Measurements from ENCODE around the gene CHID1. TPM values are rescaled to one million over a fixed set of nuclear protein-coding genes. Genes with fewer than 3 reads are reported as not detected.

Gene CHID1
- polyA plus RNA-seq, 1 experiment: 95.5 TPM

DNA sequence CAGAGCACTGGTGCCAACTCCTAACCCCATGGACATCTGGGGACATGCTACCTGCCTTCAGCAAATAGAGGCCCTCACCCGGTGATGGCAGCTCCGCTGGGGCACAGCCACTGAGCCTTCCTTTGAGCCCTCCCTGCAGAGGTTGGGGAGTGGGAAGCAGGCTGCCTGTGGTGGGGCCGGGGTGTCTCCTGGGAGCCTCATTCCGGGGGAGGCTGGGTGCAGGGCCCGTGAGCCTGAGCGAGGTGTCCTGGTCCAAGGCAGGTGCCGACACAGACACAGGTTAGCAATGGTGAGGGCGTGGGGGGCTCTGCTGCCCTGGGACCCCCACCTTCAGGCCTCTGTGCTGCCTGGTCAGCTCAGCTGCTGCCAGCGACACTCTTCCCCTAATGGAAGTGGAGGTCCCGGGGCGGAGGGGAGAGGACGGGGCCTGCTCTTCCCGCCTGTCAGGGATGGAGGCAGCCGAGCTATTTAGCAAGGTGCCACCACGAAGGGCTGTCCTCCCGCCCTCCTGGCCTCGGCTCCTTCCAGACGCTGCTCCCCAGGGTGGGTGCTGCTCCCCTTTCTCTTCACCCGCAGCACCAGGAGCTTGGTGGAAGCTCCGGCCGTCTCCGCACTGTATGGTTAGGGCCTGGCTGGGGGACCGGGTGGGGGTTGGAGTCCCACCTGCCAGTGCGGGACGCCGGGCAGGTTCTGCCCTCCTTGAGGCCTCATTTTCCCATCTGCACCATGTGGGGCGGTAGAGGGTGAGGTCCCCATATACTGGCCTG lies 56.7 kb downstream of the CHID1 start:
- H3K4me3 ChIP-seq (ENCODE audit: low read depth, low read length): no peak overlapping the region
- no peaks in the 10 kb centered on the region; the same call in 1 of the 2 replicates for H3K9me3 ChIP-seq (ENCODE audit: control insufficient read depth, insufficient read depth, low read length)
- no peak overlapping the region for H3K27ac ChIP-seq (ENCODE audit: low read depth, low read length)
- no peaks in the 10 kb centered on the region for H3K27me3 ChIP-seq (ENCODE audit: control insufficient read depth, insufficient read depth, low read length)
- CTCF ChIA-PET: no interaction called here
- TF ChIP-seq, protein P1, sequence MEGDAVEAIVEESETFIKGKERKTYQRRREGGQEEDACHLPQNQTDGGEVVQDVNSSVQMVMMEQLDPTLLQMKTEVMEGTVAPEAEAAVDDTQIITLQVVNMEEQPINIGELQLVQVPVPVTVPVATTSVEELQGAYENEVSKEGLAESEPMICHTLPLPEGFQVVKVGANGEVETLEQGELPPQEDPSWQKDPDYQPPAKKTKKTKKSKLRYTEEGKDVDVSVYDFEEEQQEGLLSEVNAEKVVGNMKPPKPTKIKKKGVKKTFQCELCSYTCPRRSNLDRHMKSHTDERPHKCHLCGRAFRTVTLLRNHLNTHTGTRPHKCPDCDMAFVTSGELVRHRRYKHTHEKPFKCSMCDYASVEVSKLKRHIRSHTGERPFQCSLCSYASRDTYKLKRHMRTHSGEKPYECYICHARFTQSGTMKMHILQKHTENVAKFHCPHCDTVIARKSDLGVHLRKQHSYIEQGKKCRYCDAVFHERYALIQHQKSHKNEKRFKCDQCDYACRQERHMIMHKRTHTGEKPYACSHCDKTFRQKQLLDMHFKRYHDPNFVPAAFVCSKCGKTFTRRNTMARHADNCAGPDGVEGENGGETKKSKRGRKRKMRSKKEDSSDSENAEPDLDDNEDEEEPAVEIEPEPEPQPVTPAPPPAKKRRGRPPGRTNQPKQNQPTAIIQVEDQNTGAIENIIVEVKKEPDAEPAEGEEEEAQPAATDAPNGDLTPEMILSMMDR (IDR thresholded peaks at IDR 0.05; ENCODE audit: low read depth, low read length): no peak
- DNase-seq (ENCODE audit: low read depth, low spot score): no peak
- POLR2A ChIA-PET: interaction anchor here (0.6 kb wide), 1 partner anchor 28 kb away, joined by 4 read pairs; no protein-coding TSS in a partner anchor

DNA sequence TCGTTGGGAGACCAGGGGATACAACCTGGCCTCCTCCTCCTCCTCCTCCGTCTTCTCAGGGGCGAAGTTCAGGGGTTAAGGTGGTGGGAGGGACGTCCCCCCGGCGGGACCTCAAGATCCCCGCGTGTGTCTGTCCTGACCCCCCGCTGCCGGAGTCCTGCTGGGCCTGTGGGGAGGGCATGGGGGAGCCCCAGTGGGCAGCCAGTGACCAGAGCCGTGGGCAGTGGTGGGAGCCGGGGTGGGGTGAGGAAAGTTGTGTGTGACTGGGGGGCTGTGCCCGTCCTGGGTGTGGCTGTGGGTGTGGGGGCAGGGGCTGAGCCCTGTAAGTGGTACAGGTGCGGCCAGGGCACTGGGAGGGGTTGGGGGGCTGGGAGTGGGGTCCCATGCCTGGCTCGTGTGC lies 57.8 kb downstream of the CHID1 start:
- ChIA-PET POLR2A (no interaction called here), CTCF (no interaction called here)
- H3K27ac ChIP-seq (ENCODE audit: low read depth, low read length): no peak overlapping the region
- H3K9me3 ChIP-seq (ENCODE audit: control insufficient read depth, insufficient read depth, low read length): no peaks in the 10 kb centered on the region; the same call in 1 of the 2 replicates
- TF ChIP-seq, protein P1 (IDR thresholded peaks at IDR 0.05; ENCODE audit: low read depth, low read length): no peak
- no peak overlapping the region for H3K4me3 ChIP-seq (ENCODE audit: low read depth, low read length)
- no peak for DNase-seq (ENCODE audit: low read depth, low spot score)
- no peaks in the 10 kb centered on the region for H3K27me3 ChIP-seq (ENCODE audit: control insufficient read depth, insufficient read depth, low read length)

DNA sequence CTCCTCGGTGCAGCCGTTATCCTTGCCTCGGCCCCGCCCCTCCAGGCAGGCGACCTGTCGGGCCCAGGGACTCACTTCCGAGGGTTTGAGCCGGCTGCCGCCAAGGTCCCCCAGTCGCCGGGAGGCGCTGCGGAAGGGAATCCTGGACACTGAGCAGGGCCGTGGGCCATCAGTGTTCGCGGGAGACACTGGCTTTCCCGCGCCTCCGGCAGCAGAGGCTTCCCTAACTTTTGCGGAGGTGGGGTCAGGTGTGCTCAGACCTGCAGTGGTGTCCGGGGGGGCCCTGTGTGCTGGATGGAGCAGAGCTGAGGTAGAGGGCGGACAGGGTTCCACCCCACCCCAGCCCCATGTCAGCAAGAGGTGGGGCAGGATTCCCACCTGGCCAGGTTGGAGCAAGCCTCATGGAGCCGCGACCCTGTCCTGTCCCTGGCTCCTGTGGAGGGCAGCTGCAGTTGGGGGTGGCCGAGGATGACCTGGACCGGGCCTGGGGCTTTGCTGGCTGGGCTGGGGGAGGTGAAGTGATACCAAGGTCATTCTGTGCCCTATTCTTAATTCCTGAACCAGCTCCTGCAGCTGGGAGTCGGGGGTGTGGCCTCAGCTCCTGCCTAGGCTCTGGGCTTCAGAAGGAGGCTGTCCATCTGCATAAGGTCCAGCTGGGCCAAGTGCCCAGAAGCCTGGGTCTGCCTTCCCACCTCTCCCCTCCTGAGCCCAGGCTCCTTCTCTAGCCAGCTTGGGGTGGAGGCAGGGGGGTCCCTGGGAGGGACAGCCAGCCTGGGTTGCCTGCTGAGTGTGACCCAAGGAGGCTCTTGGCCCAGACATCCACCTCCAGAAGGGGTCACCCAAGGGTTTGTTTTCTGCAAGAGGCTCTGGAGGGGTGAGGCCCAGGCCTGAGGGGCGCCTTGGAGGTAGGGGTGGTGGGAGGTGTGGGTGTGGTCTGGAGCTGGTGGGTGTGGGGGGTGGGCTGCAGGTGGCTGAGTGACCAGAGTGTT lies 59.5 kb downstream of the CHID1 start:
- ChIA-PET POLR2A (interaction anchor here (0.5 to 0.8 kb wide), 2 partner anchors 13 to 40 kb away, joined by 3 read pairs; no protein-coding TSS in a partner anchor), CTCF (interaction anchor here (0.6 kb wide), 1 partner anchor 148 kb away, joined by 3 read pairs; no protein-coding TSS in a partner anchor)
- H3K27ac ChIP-seq (ENCODE audit: low read depth, low read length): no peak overlapping the region
- TF ChIP-seq, protein P1 (IDR thresholded peaks at IDR 0.05; ENCODE audit: low read depth, low read length): peak; percentile 22; the same call in 1 of the 2 replicates
- no peaks in the 10 kb centered on the region; the same call in 1 of the 2 replicates for H3K9me3 ChIP-seq (ENCODE audit: control insufficient read depth, insufficient read depth, low read length)
- H3K4me3 ChIP-seq (ENCODE audit: low read depth, low read length): peak overlapping the region; percentile 54
- DNase-seq (ENCODE audit: low read depth, low spot score): no peak
- no peaks in the 10 kb centered on the region for H3K27me3 ChIP-seq (ENCODE audit: control insufficient read depth, insufficient read depth, low read length)

DNA sequence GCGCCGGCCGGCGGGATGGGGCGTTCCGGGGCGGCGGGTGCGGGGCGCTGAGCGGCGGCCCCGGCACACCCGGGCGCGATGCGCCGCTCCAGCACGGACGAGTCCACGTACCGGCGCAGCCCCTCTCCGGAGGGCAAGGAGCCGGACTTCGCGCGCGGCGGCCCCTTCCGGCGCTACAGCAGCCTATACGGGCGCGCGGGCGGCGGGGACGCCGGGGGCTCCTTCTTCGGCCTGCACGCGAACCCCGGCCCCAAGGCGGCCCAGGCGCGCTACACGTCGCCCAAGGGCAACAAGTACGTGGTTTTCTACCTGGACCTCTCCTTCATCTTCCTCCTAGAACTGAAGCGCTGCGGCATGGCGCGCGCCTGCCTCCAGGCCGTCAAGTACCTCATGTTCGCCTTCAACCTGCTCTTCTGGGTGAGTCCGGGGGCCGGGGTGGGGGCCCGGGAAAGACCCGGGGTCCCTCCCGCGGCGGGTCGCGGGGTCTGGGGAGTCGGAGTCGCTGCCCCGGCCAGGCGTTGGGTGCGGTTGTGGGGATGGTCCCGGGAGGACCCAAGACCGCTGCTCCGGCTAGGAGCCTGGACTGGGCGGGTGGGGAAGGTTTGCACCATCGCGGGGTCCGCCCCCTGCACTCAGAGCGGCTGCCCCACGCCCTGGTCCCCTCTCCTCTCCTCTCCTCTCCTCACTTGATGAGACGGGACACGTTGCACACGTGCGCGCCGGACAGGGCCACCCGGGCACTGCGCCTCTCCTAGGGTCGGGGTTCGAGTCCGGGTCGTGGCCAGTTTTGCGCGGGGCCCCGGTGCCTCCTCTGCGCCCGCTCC lies 60.4 kb downstream of the CHID1 start:
- TF ChIP-seq, protein P1 (IDR thresholded peaks at IDR 0.05; ENCODE audit: low read depth, low read length): no peak
- no peaks in the 10 kb centered on the region; the same call in 1 of the 2 replicates for H3K9me3 ChIP-seq (ENCODE audit: control insufficient read depth, insufficient read depth, low read length)
- no peak overlapping the region for H3K27ac ChIP-seq (ENCODE audit: low read depth, low read length)
- POLR2A ChIA-PET: interaction anchor here (0.5 kb wide), 1 partner anchor 12 kb away, joined by 3 read pairs; no protein-coding TSS in a partner anchor
- H3K4me3 ChIP-seq (ENCODE audit: low read depth, low read length): peak overlapping the region; percentile 54
- CTCF ChIA-PET: no interaction called here
- H3K27me3 ChIP-seq (ENCODE audit: control insufficient read depth, insufficient read depth, low read length): no peaks in the 10 kb centered on the region
- no peak for DNase-seq (ENCODE audit: low read depth, low spot score)
